ENCODE data around the gene TSSK2.

GRCh38 chr22:19180234-19180633, 49.1 kb downstream of the TSSK2 start:
- TF ChIP-seq SUZ12 (IDR thresholded peaks at IDR 0.05) (no peak), FOXK2 (IDR thresholded peaks at IDR 0.05) (no peak), FOXM1 (IDR thresholded peaks at IDR 0.05; ENCODE audit: borderline replicate concordance) (no peak), CTBP1 (IDR thresholded peaks at IDR 0.05; ENCODE audit: borderline replicate concordance) (no peak), BHLHE40 (IDR thresholded peaks at IDR 0.05; ENCODE audit: borderline replicate concordance) (no peak), SP1 (IDR thresholded peaks at IDR 0.05) (no peak), NFRKB (IDR thresholded peaks at IDR 0.05) (no peak), TARDBP (IDR thresholded peaks at IDR 0.05) (no peak), ARNT (IDR thresholded peaks at IDR 0.05) (no peak), LEF1 (IDR thresholded peaks at IDR 0.05; ENCODE audit: borderline replicate concordance) (no peak), HDGF (IDR thresholded peaks at IDR 0.05; ENCODE audit: borderline replicate concordance) (no peak)

Data from HEK293T (cell line).